Measurements from ENCODE around the gene PCSK4. TPM values are rescaled to one million over a fixed set of nuclear protein-coding genes. Genes with fewer than 3 reads are reported as not detected.

Gene PCSK4
- total RNA-seq, 1 experiment from 2014 or later, result 11.1 TPM

DNA sequence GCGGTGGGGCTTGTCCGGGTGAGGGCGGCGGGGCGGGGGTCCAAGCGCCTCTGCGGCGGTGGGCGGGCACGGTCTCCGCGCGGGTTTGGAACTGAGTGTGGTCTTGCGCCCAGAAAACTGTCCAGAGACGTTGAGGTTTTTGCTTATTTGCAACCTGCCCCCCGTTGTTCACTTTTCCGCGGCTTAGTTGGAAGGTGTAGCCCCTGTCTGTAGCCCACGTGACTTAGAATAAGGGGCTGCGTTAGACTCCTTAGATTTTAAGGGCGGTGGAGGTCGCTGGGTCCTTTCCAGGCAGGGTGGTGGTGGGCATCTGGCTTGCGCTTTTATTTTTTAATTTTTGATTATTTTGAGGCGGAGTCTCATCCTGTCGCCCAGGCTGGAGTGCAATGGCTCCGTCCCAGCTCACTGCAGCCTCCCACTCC, 51.2 kb downstream of the PCSK4 start:
- H3K36me3 ChIP-seq (ENCODE audit: control insufficient read depth in 1 of 2, insufficient read depth in 2 of 2, low read length in 2 of 2), result peaks cover 18 to 42% of the 10 kb centered on the region in 2 experiments
- ChIA-PET POLR2A (no interaction called here), RAD21 (ENCODE audit: low non-redundant PET in 1 of 2, low total read pairs in 2 of 2, uncharacterized antibody in 2 of 2, unreplicated experiment in 2 of 2) (no interaction called here), CTCF (no interaction called here)
- peaks cover 21% of the 10 kb centered on the region; the same call in 1 of the 2 replicates for H4K20me1 ChIP-seq (ENCODE audit: insufficient read depth)
- H3K27ac ChIP-seq (ENCODE audit: low read depth, low read length), result peak overlapping the region; percentile 82
- peaks cover 47 to 66% of the 10 kb centered on the region in 2 experiments for H3K4me1 ChIP-seq (ENCODE audit: control insufficient read depth in 1 of 2, insufficient read depth in 2 of 2, low read length in 2 of 2)
- intact Hi-C loops (cut with micrococcal nuclease), result no loop called here
- no peak for DNase-seq (ENCODE audit: low read depth, low spot score)
- H2AFZ ChIP-seq (ENCODE audit: low read depth, low read length, poor library complexity, severe bottlenecking), result no peak overlapping the region
- peak overlapping the region; percentile 98 for H3K9ac ChIP-seq (ENCODE audit: low read length)
- peaks cover 45% of the 10 kb centered on the region for H3K79me2 ChIP-seq (ENCODE audit: insufficient read depth, low read length)
- BruUV-seq (replicated peaks), result no TSS peak
- ATAC-seq, result no peak
- H3K9me2 ChIP-seq (ENCODE audit: insufficient read depth), result no peaks in the 10 kb centered on the region
- H3K9me3 ChIP-seq (ENCODE audit: control insufficient read depth in 1 of 2, insufficient read depth in 1 of 2, low read depth in 1 of 2, low read length in 2 of 2), result no peaks in the 10 kb centered on the region
- peak overlapping the region; percentile 76 to 96 for H3K4me3 ChIP-seq (replicated peaks in 1 of 2; ENCODE audit: low read depth in 1 of 2, low read length in 2 of 2)
- TF ChIP-seq RAD21 (IDR thresholded peaks at IDR 0.05; ENCODE audit: low read depth), result no peak
- TF ChIP-seq POLR2A (IDR thresholded peaks at IDR 0.05; ENCODE audit: borderline replicate concordance, extremely low read depth, insufficient read depth, insufficient read length), result no peak
- no peak for TF ChIP-seq EZH2phosphoT487 (IDR thresholded peaks at IDR 0.05; ENCODE audit: borderline replicate concordance)
- no peak for TF ChIP-seq JUND (IDR thresholded peaks at IDR 0.05)
- TF ChIP-seq EZH2 (IDR thresholded peaks at IDR 0.05), result no peak
- no peak for TF ChIP-seq ZNF274 (IDR thresholded peaks at IDR 0.05; ENCODE audit: low read depth, low read length)
- TF ChIP-seq, protein P1, sequence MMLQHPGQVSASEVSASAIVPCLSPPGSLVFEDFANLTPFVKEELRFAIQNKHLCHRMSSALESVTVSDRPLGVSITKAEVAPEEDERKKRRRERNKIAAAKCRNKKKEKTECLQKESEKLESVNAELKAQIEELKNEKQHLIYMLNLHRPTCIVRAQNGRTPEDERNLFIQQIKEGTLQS (IDR thresholded peaks at IDR 0.05), result no peak
- no peak for TF ChIP-seq FOSL1 (IDR thresholded peaks at IDR 0.05; ENCODE audit: low read depth)
- no peak for TF ChIP-seq YY1 (IDR thresholded peaks at IDR 0.05; ENCODE audit: extremely low read depth, insufficient replicate concordance, low read depth, low read length)
- TF ChIP-seq, protein P2, sequence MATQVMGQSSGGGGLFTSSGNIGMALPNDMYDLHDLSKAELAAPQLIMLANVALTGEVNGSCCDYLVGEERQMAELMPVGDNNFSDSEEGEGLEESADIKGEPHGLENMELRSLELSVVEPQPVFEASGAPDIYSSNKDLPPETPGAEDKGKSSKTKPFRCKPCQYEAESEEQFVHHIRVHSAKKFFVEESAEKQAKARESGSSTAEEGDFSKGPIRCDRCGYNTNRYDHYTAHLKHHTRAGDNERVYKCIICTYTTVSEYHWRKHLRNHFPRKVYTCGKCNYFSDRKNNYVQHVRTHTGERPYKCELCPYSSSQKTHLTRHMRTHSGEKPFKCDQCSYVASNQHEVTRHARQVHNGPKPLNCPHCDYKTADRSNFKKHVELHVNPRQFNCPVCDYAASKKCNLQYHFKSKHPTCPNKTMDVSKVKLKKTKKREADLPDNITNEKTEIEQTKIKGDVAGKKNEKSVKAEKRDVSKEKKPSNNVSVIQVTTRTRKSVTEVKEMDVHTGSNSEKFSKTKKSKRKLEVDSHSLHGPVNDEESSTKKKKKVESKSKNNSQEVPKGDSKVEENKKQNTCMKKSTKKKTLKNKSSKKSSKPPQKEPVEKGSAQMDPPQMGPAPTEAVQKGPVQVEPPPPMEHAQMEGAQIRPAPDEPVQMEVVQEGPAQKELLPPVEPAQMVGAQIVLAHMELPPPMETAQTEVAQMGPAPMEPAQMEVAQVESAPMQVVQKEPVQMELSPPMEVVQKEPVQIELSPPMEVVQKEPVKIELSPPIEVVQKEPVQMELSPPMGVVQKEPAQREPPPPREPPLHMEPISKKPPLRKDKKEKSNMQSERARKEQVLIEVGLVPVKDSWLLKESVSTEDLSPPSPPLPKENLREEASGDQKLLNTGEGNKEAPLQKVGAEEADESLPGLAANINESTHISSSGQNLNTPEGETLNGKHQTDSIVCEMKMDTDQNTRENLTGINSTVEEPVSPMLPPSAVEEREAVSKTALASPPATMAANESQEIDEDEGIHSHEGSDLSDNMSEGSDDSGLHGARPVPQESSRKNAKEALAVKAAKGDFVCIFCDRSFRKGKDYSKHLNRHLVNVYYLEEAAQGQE (IDR thresholded peaks at IDR 0.05; ENCODE audit: low read depth), result no peak
- no peak for TF ChIP-seq MAX (IDR thresholded peaks at IDR 0.05)
- no peak for TF ChIP-seq SIN3A (IDR thresholded peaks at IDR 0.05; ENCODE audit: low read depth)
- H3K4me2 ChIP-seq (ENCODE audit: low read length), result peak overlapping the region; percentile 93
- H3K27me3 ChIP-seq (ENCODE audit: insufficient read depth, low read length), result no peaks in the 10 kb centered on the region
